A549 (cell line): ENCODE results near the gene KATNBL1.

Experiments
- BHLHE40 ChIP-seq: IDR thresholded peaks from 2 replicates; pipeline ENCODE4 v1.6.1; 2012; ENCODE audit warnings: low read depth, low read length, inconsistent platforms
- CEBPB ChIP-seq, 2 experiments: fragments of >200 bp in 1 of 2; sonication (Bioruptor Twin) in 1 of 2; formaldehyde crosslinking in 1 of 2; IDR thresholded peaks; 2 replicates each; pipeline ENCODE4 v1.6.1; 2012 to 2016
- GATA3 ChIP-seq: IDR thresholded peaks from 2 replicates; pipeline ENCODE4 v1.6.1; 2012; ENCODE audit warnings: borderline replicate concordance
- MAZ ChIP-seq: fragments of 150-350 bp; IDR thresholded peaks from 2 replicates; pipeline ENCODE4 v1.6.1; 2014; ENCODE audit warnings: antibody characterized with exemption, low read depth, low read length, borderline replicate concordance
- RNF2 ChIP-seq: fragments of 200-600 bp; sonication (generic); IDR thresholded peaks from 2 replicates; pipeline ENCODE4 v1.6.1; 2016; ENCODE audit warnings: low read depth, mild to moderate bottlenecking, antibody characterized with exemption, moderate library complexity, borderline replicate concordance
- TF ChIP-seq, protein P1 (sequence below): fragments of >200 bp; sonication (Bioruptor Twin); formaldehyde crosslinking; IDR thresholded peaks from 3 replicates; pipeline ENCODE4 v1.5.1; 2016

GRCh38 chr15:34203305-34203704 is 6.6 kb downstream of the KATNBL1 start:
- TF ChIP-seq, protein P1, sequence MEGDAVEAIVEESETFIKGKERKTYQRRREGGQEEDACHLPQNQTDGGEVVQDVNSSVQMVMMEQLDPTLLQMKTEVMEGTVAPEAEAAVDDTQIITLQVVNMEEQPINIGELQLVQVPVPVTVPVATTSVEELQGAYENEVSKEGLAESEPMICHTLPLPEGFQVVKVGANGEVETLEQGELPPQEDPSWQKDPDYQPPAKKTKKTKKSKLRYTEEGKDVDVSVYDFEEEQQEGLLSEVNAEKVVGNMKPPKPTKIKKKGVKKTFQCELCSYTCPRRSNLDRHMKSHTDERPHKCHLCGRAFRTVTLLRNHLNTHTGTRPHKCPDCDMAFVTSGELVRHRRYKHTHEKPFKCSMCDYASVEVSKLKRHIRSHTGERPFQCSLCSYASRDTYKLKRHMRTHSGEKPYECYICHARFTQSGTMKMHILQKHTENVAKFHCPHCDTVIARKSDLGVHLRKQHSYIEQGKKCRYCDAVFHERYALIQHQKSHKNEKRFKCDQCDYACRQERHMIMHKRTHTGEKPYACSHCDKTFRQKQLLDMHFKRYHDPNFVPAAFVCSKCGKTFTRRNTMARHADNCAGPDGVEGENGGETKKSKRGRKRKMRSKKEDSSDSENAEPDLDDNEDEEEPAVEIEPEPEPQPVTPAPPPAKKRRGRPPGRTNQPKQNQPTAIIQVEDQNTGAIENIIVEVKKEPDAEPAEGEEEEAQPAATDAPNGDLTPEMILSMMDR, result no peak
- no peak for TF ChIP-seq GATA3
- TF ChIP-seq RNF2, result no peak
- no peak for TF ChIP-seq CEBPB (IDR thresholded peaks at IDR 0.05)
- TF ChIP-seq BHLHE40, result no peak
- no peak for TF ChIP-seq MAZ
